ENCODE data around the gene VHLL. TPM values are rescaled to one million over a fixed set of nuclear protein-coding genes. Genes with fewer than 3 reads are reported as not detected.

Gene VHLL
- total RNA-seq, 5 donors from 2014 or later (not counting 1 experiment from before 2014, with no cell fraction given) = 0.39 to 0.88 TPM; not detected in 3

GRCh38 chr1:156285437-156285836 is 13.7 kb downstream of the VHLL start:
- no peaks in the 10 kb centered on the region for H3K27me3 ChIP-seq (replicated peaks in 1 of 2; ENCODE audit: control insufficient read depth in 2 of 2, extremely low read depth in 1 of 2, insufficient read depth in 2 of 2, low read length in 1 of 2)
- no peak overlapping the region for H3K4me3 ChIP-seq (ENCODE audit: control insufficient read depth in 1 of 2, extremely low read depth in 1 of 2, low read length in 1 of 2)
- peaks cover 5 to 13% of the 10 kb centered on the region in 2 donors for H3K36me3 ChIP-seq (ENCODE audit: control insufficient read depth in 2 of 2, extremely low read depth in 1 of 2, insufficient read depth in 1 of 2, low read length in 1 of 2)
- Mint-ChIP-seq H3K27me3 (no peaks in the 10 kb centered on the region), H3K36me3 (peaks cover 6% of the 10 kb centered on the region), H3K9me3 (no peaks in the 10 kb centered on the region), H3K27ac (no peak overlapping the region), H3K4me1 (peaks cover 35 to 38% (median 37%) of the 10 kb centered on the region in 3 donors), H3K4me3 (no peak overlapping the region)
- DNase-seq = no peak
- no peak for ATAC-seq (replicated peaks in 1 of 4)
- no peak overlapping the region for H3K27ac ChIP-seq (ENCODE audit: low read length)
- ChIA-PET POLR2A (interaction anchor here in 1 of 2 donors (0.5 kb wide), 1 partner anchor 144 kb away, joined by 3 read pairs; no protein-coding TSS in a partner anchor), CTCF (interaction anchor here in 1 of 2 donors (0.8 kb wide), 1 partner anchor 12 kb away, joined by 4 read pairs; no protein-coding TSS in a partner anchor)
- H3K4me1 ChIP-seq (ENCODE audit: control insufficient read depth in 1 of 2, extremely low read depth in 1 of 2, insufficient read depth in 2 of 2, low read length in 2 of 2) = peaks cover 10 to 27% of the 10 kb centered on the region in 2 experiments
- no peaks in the 10 kb centered on the region for H3K9me3 ChIP-seq
- WGBS (ENCODE audit: insufficient coverage) = 96% methylated on average over 19 of the region's 21 CpGs

- POLR2A ChIA-PET = no interaction called here
- no peak for DNase-seq
- peaks cover 39 to 44% (median 42%) of the 10 kb centered on the region in 3 donors for H3K4me1 Mint-ChIP-seq
- CTCF ChIA-PET = interaction anchor here in 1 of 2 donors (0.8 kb wide), 2 partner anchors 11 to 161 kb away, joined by 3 to 4 read pairs; no protein-coding TSS in a partner anchor
- H3K27ac Mint-ChIP-seq = no peak overlapping the region
- H3K9me3 ChIP-seq = no peaks in the 10 kb centered on the region
- no peak overlapping the region for H3K27ac ChIP-seq (ENCODE audit: low read length)
- H3K27me3 Mint-ChIP-seq = no peaks in the 10 kb centered on the region
- peak overlapping the region in 1 of 3 donors; percentile 13 for H3K4me3 Mint-ChIP-seq
- WGBS (ENCODE audit: insufficient coverage) = no CpG with 5 or more reads among the region's 4 CpGs
- H3K36me3 ChIP-seq (ENCODE audit: control insufficient read depth in 2 of 2, extremely low read depth in 1 of 2, insufficient read depth in 1 of 2, low read length in 1 of 2) = peaks cover 5 to 13% of the 10 kb centered on the region in 2 donors
- ATAC-seq (replicated peaks in 1 of 4) = no peak
- H3K9me3 Mint-ChIP-seq = no peaks in the 10 kb centered on the region
- peaks cover 2% of the 10 kb centered on the region for H3K36me3 Mint-ChIP-seq
- peaks cover 12 to 27% of the 10 kb centered on the region in 2 experiments for H3K4me1 ChIP-seq (ENCODE audit: control insufficient read depth in 1 of 2, extremely low read depth in 1 of 2, insufficient read depth in 2 of 2, low read length in 2 of 2)
- H3K4me3 ChIP-seq (ENCODE audit: control insufficient read depth in 1 of 2, extremely low read depth in 1 of 2, low read length in 1 of 2) = no peak overlapping the region
- H3K27me3 ChIP-seq (replicated peaks in 1 of 2; ENCODE audit: control insufficient read depth in 2 of 2, extremely low read depth in 1 of 2, insufficient read depth in 2 of 2, low read length in 1 of 2) = no peaks in the 10 kb centered on the region
Observed at GRCh38 chr1:156284757-156285156, 14.3 kb downstream of the VHLL start.

GRCh38 chr1:156284112-156284511 is 15.0 kb downstream of the VHLL start, which contains the start of gene TMEM79:
TSS of gene TMEM79 (plus strand) at chr1:156284325. CDS start at chr1:156285227, 902 bp downstream.
- H3K36me3 Mint-ChIP-seq = no peaks in the 10 kb centered on the region
- Histone ChIP-seq H3K27me3 (replicated peaks in 1 of 2; ENCODE audit: control insufficient read depth in 2 of 2, extremely low read depth in 1 of 2, insufficient read depth in 2 of 2, low read length in 1 of 2) (no peaks in the 10 kb centered on the region), H3K9me3 (no peaks in the 10 kb centered on the region), H3K36me3 (ENCODE audit: control insufficient read depth in 2 of 2, extremely low read depth in 1 of 2, insufficient read depth in 1 of 2, low read length in 1 of 2) (peaks cover 5 to 13% of the 10 kb centered on the region in 2 donors), H3K4me3 (ENCODE audit: control insufficient read depth in 1 of 2, extremely low read depth in 1 of 2, low read length in 1 of 2) (peak within 1 kb of the TSS; percentile 57 to 94), H3K27ac (ENCODE audit: low read length) (peak within 1 kb of the TSS; percentile 43), H3K4me1 (ENCODE audit: control insufficient read depth in 1 of 2, extremely low read depth in 1 of 2, insufficient read depth in 2 of 2, low read length in 2 of 2) (peaks cover 12 to 27% of the 10 kb centered on the region in 2 experiments)
- H3K27me3 Mint-ChIP-seq = no peaks in the 10 kb centered on the region
- H3K27ac Mint-ChIP-seq = peak within 1 kb of the TSS; percentile 95
- ATAC-seq (replicated peaks in 1 of 4) (no peak), DNase-seq (no peak)
- H3K4me1 Mint-ChIP-seq = peaks cover 39 to 44% (median 42%) of the 10 kb centered on the region in 3 donors
- ChIA-PET POLR2A (interaction anchor here in 1 of 2 donors (0.6 kb wide), 1 partner anchor 92 kb away, joined by 3 read pairs; no protein-coding TSS in a partner anchor), CTCF (interaction anchor here (0.5 to 0.8 kb wide), 2 partner anchors 50 to 162 kb away, joined by 3 read pairs; no protein-coding TSS in a partner anchor)
- WGBS (ENCODE audit: insufficient coverage) = 100% methylated on average over 1 of the region's 7 CpGs
- peak within 1 kb of the TSS; percentile 89 to 97 (median 97) for H3K4me3 Mint-ChIP-seq
- no peaks in the 10 kb centered on the region for H3K9me3 Mint-ChIP-seq

GRCh38 chr1:156283521-156283920 is 15.6 kb downstream of the VHLL start:
- Mint-ChIP-seq H3K4me3 (peak overlapping the region; percentile 89 to 97 (median 97)), H3K27me3 (no peaks in the 10 kb centered on the region), H3K27ac (peak overlapping the region; percentile 55 to 95), H3K36me3 (peaks cover 3% of the 10 kb centered on the region), H3K4me1 (peaks cover 39 to 44% (median 42%) of the 10 kb centered on the region in 3 donors), H3K9me3 (no peaks in the 10 kb centered on the region)
- CTCF ChIA-PET = interaction anchor here in 1 of 2 donors (0.9 to 2.0 kb wide), 3 partner anchors 12 to 457 kb away, joined by 3 to 9 read pairs (median 3); partner anchors contain the start of genes GLMP, MRPL24 and SLC25A44
- Histone ChIP-seq H3K9me3 (no peaks in the 10 kb centered on the region), H3K27ac (ENCODE audit: low read length) (no peak overlapping the region), H3K4me3 (ENCODE audit: control insufficient read depth in 1 of 2, extremely low read depth in 1 of 2, low read length in 1 of 2) (peak overlapping the region; percentile 57 to 94), H3K4me1 (ENCODE audit: control insufficient read depth in 1 of 2, extremely low read depth in 1 of 2, insufficient read depth in 2 of 2, low read length in 2 of 2) (peaks cover 12 to 27% of the 10 kb centered on the region in 2 experiments), H3K36me3 (ENCODE audit: control insufficient read depth in 2 of 2, extremely low read depth in 1 of 2, insufficient read depth in 1 of 2, low read length in 1 of 2) (peaks cover 7 to 13% of the 10 kb centered on the region in 2 donors), H3K27me3 (replicated peaks in 1 of 2; ENCODE audit: control insufficient read depth in 2 of 2, extremely low read depth in 1 of 2, insufficient read depth in 2 of 2, low read length in 1 of 2) (no peaks in the 10 kb centered on the region)
- no peak for DNase-seq
- WGBS (ENCODE audit: insufficient coverage) = no CpG with 5 or more reads among the region's 1 CpG
- POLR2A ChIA-PET = interaction anchor here in 1 of 2 donors (0.7 kb wide), 1 partner anchor 71 kb away, joined by 3 read pairs; the partner anchor contains the start of gene PMF1
- ATAC-seq (replicated peaks in 1 of 4) = no peak

GRCh38 chr1:156282479-156283222 is 16.5 kb downstream of the VHLL start, which contains the start of gene SMG5:
TSS of gene SMG5 (minus strand) at chr1:156282825. CDS start at chr1:156282680, 145 bp downstream.
- Mint-ChIP-seq H3K4me3 (peak within 1 kb of the TSS; percentile 89 to 97 (median 97)), H3K36me3 (peaks cover 10% of the 10 kb centered on the region), H3K27me3 (no peaks in the 10 kb centered on the region), H3K27ac (peak within 1 kb of the TSS; percentile 95), H3K9me3 (no peaks in the 10 kb centered on the region), H3K4me1 (peaks cover 39 to 44% (median 42%) of the 10 kb centered on the region in 3 donors)
- ChIA-PET POLR2A (interaction anchor here (0.6 to 1.0 kb wide), 5 partner anchors 10 to 138 kb away, joined by 3 to 6 read pairs (median 3); partner anchors contain the start of genes PMF1 (in 2 of the 2) and SLC25A44 (in 1 of the 2)), CTCF (interaction anchor here (0.5 to 2.0 kb wide), 10 partner anchors 13 to 1518 kb away, joined by 3 to 9 read pairs (median 4); partner anchors contain the start of genes GLMP (in 1 of the 2), MRPL24 (in 1 of the 2) and SLC25A44 (in 1 of the 2))
- H3K4me1 ChIP-seq (ENCODE audit: control insufficient read depth in 1 of 2, extremely low read depth in 1 of 2, insufficient read depth in 2 of 2, low read length in 2 of 2) = peaks cover 12 to 27% of the 10 kb centered on the region in 2 experiments
- peaks cover 13 to 15% of the 10 kb centered on the region in 2 donors for H3K36me3 ChIP-seq (ENCODE audit: control insufficient read depth in 2 of 2, extremely low read depth in 1 of 2, insufficient read depth in 1 of 2, low read length in 1 of 2)
- H3K27ac ChIP-seq (ENCODE audit: low read length) = peak within 1 kb of the TSS; percentile 74
- H3K4me3 ChIP-seq (ENCODE audit: control insufficient read depth in 1 of 2, extremely low read depth in 1 of 2, low read length in 1 of 2) = peak within 1 kb of the TSS; percentile 57 to 94
- ATAC-seq (replicated peaks in 1 of 4) = peak; percentile 94 to 96 (median 94)
- DNase-seq = peak; percentile 89 to 98 (median 95)
- WGBS (ENCODE audit: insufficient coverage) = 0% methylated on average over 35 of the region's 50 CpGs
- no peaks in the 10 kb centered on the region for H3K27me3 ChIP-seq (replicated peaks in 1 of 2; ENCODE audit: control insufficient read depth in 2 of 2, extremely low read depth in 1 of 2, insufficient read depth in 2 of 2, low read length in 1 of 2)
- H3K9me3 ChIP-seq = no peaks in the 10 kb centered on the region

Measured in T-cell (primary cell).